IMR-90 (cell line): ENCODE results near the gene TBC1D17.

Experiments used
- CEBPB ChIP-seq: IDR thresholded peaks from 2 replicates; pipeline ENCODE4 v1.6.1; 2012; ENCODE audit warnings: low read depth, low read length, improper control_type of control experiment
- MXI1 ChIP-seq: IDR thresholded peaks from 2 replicates; pipeline ENCODE4 v1.6.1; 2012; ENCODE audit warnings: low read depth, mild to moderate bottlenecking, low read length, moderate library complexity, borderline replicate concordance
- NFE2L2 ChIP-seq: fragments of 150-350 bp; IDR thresholded peaks from 2 replicates; pipeline ENCODE4 v1.6.1; 2016; ENCODE audit warnings: low read depth, mild to moderate bottlenecking, low read length
- POLR2A ChIP-seq: IDR thresholded peaks from 2 replicates; pipeline ENCODE4 v1.6.1; 2012; ENCODE audit warnings: mild to moderate bottlenecking, low read depth, low read length
- RAD21 ChIP-seq: IDR thresholded peaks from 2 replicates; pipeline ENCODE4 v1.6.1; 2012; ENCODE audit warnings: low read length, improper control_type of control experiment
- RCOR1 ChIP-seq: IDR thresholded peaks from 2 replicates; pipeline ENCODE4 v1.6.1; 2012; ENCODE audit warnings: mild to moderate bottlenecking, low read length, improper control_type of control experiment; ENCODE audit not compliant: insufficient replicate concordance
- SMC3 ChIP-seq: fragments of 150-350 bp; IDR thresholded peaks from 2 replicates; pipeline ENCODE4 v1.6.1; 2016; ENCODE audit warnings: low read depth, mild to moderate bottlenecking, antibody characterized with exemption, low read length, moderate library complexity
- TF ChIP-seq, protein P1 (sequence below): conservative IDR thresholded peaks from 2 replicates; pipeline ENCODE4 v1.5.1; 2012; ENCODE audit warnings: mild to moderate bottlenecking, low read depth, low read length, improper control_type of control experiment
- TF ChIP-seq, protein P2 (sequence below): fragments of 150-350 bp; IDR thresholded peaks from 2 replicates; pipeline ENCODE4 v1.6.1; 2017; ENCODE audit warnings: mild to moderate bottlenecking, antibody characterized with exemption, low read length, low read depth

GRCh38 chr19:49884109-49884508 lies 6.6 kb downstream of the TBC1D17 start:
- TF ChIP-seq, protein P1, sequence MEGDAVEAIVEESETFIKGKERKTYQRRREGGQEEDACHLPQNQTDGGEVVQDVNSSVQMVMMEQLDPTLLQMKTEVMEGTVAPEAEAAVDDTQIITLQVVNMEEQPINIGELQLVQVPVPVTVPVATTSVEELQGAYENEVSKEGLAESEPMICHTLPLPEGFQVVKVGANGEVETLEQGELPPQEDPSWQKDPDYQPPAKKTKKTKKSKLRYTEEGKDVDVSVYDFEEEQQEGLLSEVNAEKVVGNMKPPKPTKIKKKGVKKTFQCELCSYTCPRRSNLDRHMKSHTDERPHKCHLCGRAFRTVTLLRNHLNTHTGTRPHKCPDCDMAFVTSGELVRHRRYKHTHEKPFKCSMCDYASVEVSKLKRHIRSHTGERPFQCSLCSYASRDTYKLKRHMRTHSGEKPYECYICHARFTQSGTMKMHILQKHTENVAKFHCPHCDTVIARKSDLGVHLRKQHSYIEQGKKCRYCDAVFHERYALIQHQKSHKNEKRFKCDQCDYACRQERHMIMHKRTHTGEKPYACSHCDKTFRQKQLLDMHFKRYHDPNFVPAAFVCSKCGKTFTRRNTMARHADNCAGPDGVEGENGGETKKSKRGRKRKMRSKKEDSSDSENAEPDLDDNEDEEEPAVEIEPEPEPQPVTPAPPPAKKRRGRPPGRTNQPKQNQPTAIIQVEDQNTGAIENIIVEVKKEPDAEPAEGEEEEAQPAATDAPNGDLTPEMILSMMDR = no peak
- TF ChIP-seq POLR2A (no peak), SMC3 (no peak), NFE2L2 (no peak), RAD21 (no peak), CEBPB (no peak), MXI1 (no peak), RCOR1 (no peak)
- TF ChIP-seq, protein P2, sequence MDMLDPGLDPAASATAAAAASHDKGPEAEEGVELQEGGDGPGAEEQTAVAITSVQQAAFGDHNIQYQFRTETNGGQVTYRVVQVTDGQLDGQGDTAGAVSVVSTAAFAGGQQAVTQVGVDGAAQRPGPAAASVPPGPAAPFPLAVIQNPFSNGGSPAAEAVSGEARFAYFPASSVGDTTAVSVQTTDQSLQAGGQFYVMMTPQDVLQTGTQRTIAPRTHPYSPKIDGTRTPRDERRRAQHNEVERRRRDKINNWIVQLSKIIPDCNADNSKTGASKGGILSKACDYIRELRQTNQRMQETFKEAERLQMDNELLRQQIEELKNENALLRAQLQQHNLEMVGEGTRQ = no peak
